ENCODE measurements around the gene BPGM. TPM values are rescaled to one million over a fixed set of nuclear protein-coding genes. Genes with fewer than 3 reads are reported as not detected.

Gene BPGM
- polyA plus RNA-seq, 3 donors: 3.9 to 20.6 (median 18.4) TPM

GRCh38 chr7:134645935-134646334 is 718 bp upstream of the BPGM start:
- Histone ChIP-seq H3K9ac (ENCODE audit: insufficient read depth, low read length, poor library complexity, severe bottlenecking) (peak overlapping the region; percentile 79), H3K79me2 (ENCODE audit: insufficient read depth, low read length) (peaks cover 32% of the 10 kb centered on the region), H3K9me3 (replicated peaks in 1 of 2; ENCODE audit: control insufficient read depth in 1 of 2, insufficient read depth in 1 of 2, low read length in 2 of 2) (no peaks in the 10 kb centered on the region), H3K4me3 (replicated peaks in 1 of 3; ENCODE audit: low read depth in 2 of 3, low read length in 3 of 3) (peak overlapping the region; percentile 67 to 89 (median 83)), H2AFZ (ENCODE audit: insufficient read depth, low read depth, low read length, poor library complexity, severe bottlenecking) (peak overlapping the region; percentile 89), H4K20me1 (ENCODE audit: insufficient read depth, low read length) (no peaks in the 10 kb centered on the region), H3K4me1 (ENCODE audit: control insufficient read depth in 1 of 2, insufficient read depth in 2 of 2, low read length in 2 of 2) (peaks cover 15 to 21% of the 10 kb centered on the region in 2 donors), H3K4me2 (replicated peaks; ENCODE audit: extremely low read depth, low read length, poor library complexity, severe bottlenecking) (peak overlapping the region; percentile 79), H3K36me3 (replicated peaks in 1 of 2; ENCODE audit: control insufficient read depth in 1 of 2, insufficient read depth in 2 of 2, low read length in 2 of 2) (no peaks in the 10 kb centered on the region), H3K27ac (ENCODE audit: low read depth in 1 of 2, low read length in 2 of 2) (peak overlapping the region; percentile 10 to 94), H3K27me3 (ENCODE audit: control insufficient read depth in 2 of 2, insufficient read depth in 2 of 2, low read length in 2 of 2) (no peaks in the 10 kb centered on the region)
- peak in 1 of 3 donors; percentile 34 for DNase-seq
- intact Hi-C loops (cut with micrococcal nuclease): loop anchor here in 1 of 2 donors (10.0 kb wide), 1 partner anchor 1019 kb away; the partner anchor contains the start of gene STMP1
- Mint-ChIP-seq H3K4me3 (no peak overlapping the region), H3K4me1 (peaks cover 4% of the 10 kb centered on the region), H3K9me3 (peaks cover 0 to 12% (median 4%) of the 10 kb centered on the region in 7 donors), H3K36me3 (peaks cover 7 to 8% of the 10 kb centered on the region in 2 donors), H3K27me3 (ENCODE audit: low read depth in 3 of 3) (peaks cover 3 to 9% (median 4%) of the 10 kb centered on the region in 3 donors), H3K27ac (no peak overlapping the region)
- 14% methylated on average over 5 of the region's 8 CpGs for WGBS (ENCODE audit: insufficient coverage)
- TF ChIP-seq CTCF (IDR thresholded peaks at IDR 0.05): no peak

DNA sequence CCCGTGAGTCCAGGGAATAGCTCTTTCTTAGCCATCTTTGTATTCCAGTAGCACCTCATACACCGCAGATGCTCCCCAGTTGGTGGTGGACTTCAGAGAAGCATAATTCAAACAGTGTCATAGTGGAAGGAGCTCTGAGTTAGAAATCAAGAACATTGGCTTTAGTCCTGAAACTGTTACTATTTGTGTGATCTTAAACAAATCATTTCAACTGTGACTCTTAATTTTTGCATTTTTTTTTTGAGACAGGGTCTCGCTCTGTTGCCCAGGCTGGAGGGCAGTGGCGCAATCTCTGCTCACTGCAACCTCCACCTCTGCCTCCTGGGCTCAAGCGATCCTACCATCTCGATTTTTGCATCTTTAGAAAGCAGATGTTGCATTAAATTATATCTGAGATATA is 1.8 kb downstream of the BPGM start:
- Mint-ChIP-seq H3K36me3 (peaks cover 7 to 8% of the 10 kb centered on the region in 2 donors), H3K27ac (peak overlapping the region in 1 of 7 donors; percentile 73), H3K9me3 (no peaks in the 10 kb centered on the region), H3K4me1 (peaks cover 4% of the 10 kb centered on the region), H3K4me3 (no peak overlapping the region), H3K27me3 (ENCODE audit: low read depth in 3 of 3) (no peaks in the 10 kb centered on the region)
- Histone ChIP-seq H3K79me2 (ENCODE audit: insufficient read depth, low read length) (peaks cover 52% of the 10 kb centered on the region), H3K27me3 (ENCODE audit: control insufficient read depth in 2 of 2, insufficient read depth in 2 of 2, low read length in 2 of 2) (no peaks in the 10 kb centered on the region), H3K9me3 (replicated peaks in 1 of 2; ENCODE audit: control insufficient read depth in 1 of 2, insufficient read depth in 1 of 2, low read length in 2 of 2) (no peaks in the 10 kb centered on the region), H3K9ac (ENCODE audit: insufficient read depth, low read length, poor library complexity, severe bottlenecking) (no peak overlapping the region), H3K27ac (ENCODE audit: low read depth in 1 of 2, low read length in 2 of 2) (no peak overlapping the region), H2AFZ (ENCODE audit: insufficient read depth, low read depth, low read length, poor library complexity, severe bottlenecking) (no peak overlapping the region), H3K4me2 (replicated peaks; ENCODE audit: extremely low read depth, low read length, poor library complexity, severe bottlenecking) (no peak overlapping the region), H3K4me1 (ENCODE audit: control insufficient read depth in 1 of 2, insufficient read depth in 2 of 2, low read length in 2 of 2) (peaks cover 15 to 21% of the 10 kb centered on the region in 2 donors), H3K36me3 (replicated peaks in 1 of 2; ENCODE audit: control insufficient read depth in 1 of 2, insufficient read depth in 2 of 2, low read length in 2 of 2) (no peaks in the 10 kb centered on the region), H3K4me3 (replicated peaks in 1 of 3; ENCODE audit: low read depth in 2 of 3, low read length in 3 of 3) (no peak overlapping the region), H4K20me1 (ENCODE audit: insufficient read depth, low read length) (no peaks in the 10 kb centered on the region)
- 92% methylated on average over 2 of the region's 6 CpGs for WGBS (ENCODE audit: insufficient coverage)
- no peak for TF ChIP-seq CTCF (IDR thresholded peaks at IDR 0.05)
- intact Hi-C loops (cut with micrococcal nuclease): loop anchor here in 1 of 2 donors (10.0 kb wide), 1 partner anchor 1016 kb away; the partner anchor contains the start of gene STMP1
- DNase-seq: no peak

Measured in CD14-positive monocyte (primary cell).